NCI-H1417 treated with DMSO at 0.1 percent for 48 hours (cell line): ENCODE measurements around the gene PCDH10.
"Not testable (repeated sequence)": the region's sequence is repeated elsewhere in the genome, so short reads cannot be mapped to it uniquely, and the experiment has no call there.

Experiments
- DNase-seq: peaks from one replicate; lab custom pipeline; 2025; lab: John Stamatoyannopoulos, UW

PCDH10 gene

DNA sequence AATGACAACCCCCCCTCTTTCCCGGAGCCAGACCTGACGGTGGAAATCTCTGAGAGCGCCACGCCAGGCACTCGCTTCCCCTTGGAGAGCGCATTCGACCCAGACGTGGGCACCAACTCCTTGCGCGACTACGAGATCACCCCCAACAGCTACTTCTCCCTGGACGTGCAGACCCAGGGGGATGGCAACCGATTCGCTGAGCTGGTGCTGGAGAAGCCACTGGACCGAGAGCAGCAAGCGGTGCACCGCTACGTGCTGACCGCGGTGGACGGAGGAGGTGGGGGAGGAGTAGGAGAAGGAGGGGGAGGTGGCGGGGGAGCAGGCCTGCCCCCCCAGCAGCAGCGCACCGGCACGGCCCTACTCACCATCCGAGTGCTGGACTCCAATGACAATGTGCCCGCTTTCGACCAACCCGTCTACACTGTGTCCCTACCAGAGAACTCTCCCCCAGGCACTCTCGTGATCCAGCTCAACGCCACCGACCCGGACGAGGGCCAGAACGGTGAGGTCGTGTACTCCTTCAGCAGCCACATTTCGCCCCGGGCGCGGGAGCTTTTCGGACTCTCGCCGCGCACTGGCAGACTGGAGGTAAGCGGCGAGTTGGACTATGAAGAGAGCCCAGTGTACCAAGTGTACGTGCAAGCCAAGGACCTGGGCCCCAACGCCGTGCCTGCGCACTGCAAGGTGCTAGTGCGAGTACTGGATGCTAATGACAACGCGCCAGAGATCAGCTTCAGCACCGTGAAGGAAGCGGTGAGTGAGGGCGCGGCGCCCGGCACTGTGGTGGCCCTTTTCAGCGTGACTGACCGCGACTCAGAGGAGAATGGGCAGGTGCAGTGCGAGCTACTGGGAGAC is 1.6 kb downstream of the PCDH10 start:
- DNase-seq, result no peak

- no peak for DNase-seq
Observed at GRCh38 chr4:133151341-133151690, 2.2 kb downstream of the PCDH10 start.

GRCh38 chr4:133151691-133152329 is 2.7 kb downstream of the PCDH10 start:
- DNase-seq, result no peak

DNA sequence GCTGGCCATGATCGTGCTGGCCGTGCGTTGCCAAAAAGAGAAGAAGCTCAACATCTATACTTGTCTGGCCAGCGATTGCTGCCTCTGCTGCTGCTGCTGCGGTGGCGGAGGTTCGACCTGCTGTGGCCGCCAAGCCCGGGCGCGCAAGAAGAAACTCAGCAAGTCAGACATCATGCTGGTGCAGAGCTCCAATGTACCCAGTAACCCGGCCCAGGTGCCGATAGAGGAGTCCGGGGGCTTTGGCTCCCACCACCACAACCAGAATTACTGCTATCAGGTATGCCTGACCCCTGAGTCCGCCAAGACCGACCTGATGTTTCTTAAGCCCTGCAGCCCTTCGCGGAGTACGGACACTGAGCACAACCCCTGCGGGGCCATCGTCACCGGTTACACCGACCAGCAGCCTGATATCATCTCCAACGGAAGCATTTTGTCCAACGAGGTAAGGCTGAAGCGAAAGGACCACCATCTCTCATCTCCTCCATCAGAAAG is 3.3 kb downstream of the PCDH10 start:
- no peak for DNase-seq

DNA sequence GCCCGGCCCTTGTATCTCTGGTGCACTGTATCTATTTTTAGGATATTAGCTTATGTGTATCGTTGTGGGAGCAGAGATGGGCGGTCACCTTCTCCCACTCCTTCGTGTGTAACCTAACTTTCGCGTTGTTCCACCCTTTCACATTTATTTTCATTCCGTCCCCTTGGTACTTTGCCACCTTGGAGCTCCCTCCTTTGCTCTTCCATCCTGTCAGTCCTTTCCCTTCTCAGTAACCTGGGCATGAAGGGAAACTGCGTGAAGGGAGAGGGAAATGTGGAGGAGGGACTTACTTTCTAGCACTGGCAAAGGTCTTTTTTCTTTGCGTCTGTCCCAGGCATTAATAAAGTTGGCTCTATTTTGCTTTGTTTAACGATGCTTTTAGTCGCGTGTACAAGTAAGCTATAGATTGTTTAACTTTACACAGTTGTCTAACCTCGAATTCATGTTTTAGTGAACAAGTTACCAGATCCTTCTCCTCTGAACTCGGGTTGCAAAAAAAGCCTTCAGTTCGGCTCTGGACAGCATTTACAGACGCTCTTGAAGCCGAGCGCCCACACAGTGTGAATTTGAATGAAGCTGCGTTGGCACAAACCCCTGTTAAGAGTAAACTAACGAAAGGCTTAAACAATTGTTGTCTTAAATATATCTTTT is 3.9 kb downstream of the PCDH10 start:
- DNase-seq, result no peak

GRCh38 chr4:133154725-133155124 is 5.6 kb downstream of the PCDH10 start:
- no peak for DNase-seq

DNA sequence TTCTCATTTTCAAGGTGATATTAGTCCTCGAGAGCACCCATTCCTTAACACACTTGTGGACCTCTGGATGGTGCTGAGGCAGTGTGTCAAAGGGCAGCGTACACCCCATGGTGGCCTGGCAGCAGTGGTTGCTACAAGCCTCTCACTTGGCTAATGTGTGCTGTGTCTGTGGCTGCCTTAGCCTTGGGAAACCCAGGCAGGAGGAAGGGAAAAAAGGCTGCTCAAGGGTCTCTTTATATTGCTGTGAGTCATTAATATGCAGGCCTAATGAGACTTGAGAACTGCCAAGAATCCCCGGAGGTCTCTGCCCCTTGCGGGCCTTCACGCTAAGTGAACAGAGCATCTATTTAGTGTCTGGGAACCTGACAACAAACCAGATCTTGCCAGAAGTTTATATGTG is 7.0 kb downstream of the PCDH10 start:
- no peak for DNase-seq

GRCh38 chr4:133156556-133156955 is 7.5 kb downstream of the PCDH10 start:
- DNase-seq, result no peak

DNA sequence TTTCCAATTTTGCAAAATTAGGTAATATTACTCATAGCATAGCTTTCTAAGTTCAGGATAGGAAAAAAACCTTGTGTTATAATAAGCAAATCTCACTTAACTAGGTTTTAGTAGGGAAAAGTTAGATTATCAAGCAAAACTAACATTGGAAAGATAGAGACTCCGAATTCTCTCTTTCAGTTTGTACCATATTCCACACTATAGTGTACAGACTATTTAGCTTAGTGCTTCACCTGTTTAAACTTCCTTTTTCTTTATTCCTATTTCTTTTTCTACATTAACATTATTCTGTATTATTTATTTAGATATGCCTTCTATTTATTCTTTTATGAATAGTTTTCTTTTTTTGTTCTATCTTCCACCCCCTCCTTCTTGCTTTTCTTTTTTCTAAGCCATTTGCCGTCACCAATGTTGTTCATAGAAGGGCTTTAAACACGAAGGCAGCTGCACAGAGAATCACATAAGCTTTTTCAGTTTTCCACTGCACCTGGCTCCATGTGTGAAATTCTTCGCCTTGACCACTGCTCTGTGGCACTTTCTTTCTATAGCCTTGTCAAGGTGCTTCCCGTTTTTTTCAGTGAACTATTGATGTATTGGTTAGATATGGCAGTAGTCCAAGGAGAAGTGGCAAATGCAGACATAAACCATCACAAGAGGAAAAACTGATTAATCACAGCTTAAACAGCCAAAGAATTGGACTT is 8.5 kb downstream of the PCDH10 start:
- no peak for DNase-seq

DNA sequence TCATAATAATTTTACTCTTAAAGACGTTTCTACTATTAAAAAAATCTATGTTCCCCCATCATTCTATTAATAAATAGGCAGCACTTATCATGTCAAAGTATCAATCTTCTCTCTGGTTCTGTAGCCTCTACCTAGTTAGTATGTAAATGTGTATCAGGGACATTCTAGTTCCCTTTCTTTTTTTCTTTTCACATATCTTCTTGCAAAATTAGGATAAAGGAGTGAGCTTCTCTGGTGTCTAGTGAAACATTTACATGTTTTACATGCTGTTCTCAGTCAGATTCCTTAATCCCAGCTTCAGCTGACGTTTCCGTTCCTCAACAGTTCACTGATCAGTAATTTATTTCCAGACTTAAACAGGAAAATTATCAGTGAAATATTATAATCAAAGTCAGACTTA is 11.8 kb downstream of the PCDH10 start:
- DNase-seq, result no peak

GRCh38 chr4:133161570-133162295 is 12.6 kb downstream of the PCDH10 start:
- DNase-seq, result no peak

DNA sequence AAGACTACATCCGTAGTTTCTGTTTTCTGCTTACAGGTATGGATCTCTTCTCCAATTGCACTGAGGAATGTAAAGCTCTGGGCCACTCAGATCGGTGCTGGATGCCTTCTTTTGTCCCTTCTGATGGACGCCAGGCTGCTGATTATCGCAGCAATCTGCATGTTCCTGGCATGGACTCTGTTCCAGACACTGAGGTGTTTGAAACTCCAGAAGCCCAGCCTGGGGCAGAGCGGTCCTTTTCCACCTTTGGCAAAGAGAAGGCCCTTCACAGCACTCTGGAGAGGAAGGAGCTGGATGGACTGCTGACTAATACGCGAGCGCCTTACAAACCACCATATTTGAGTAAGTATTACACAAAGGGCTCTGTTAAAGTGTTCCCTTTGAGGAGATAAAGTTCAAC is 13.8 kb downstream of the PCDH10 start:
- DNase-seq, result no peak

- DNase-seq, result no peak
Observed at GRCh38 chr4:133178956-133179355, 29.9 kb downstream of the PCDH10 start.

- DNase-seq, result no peak
Observed at GRCh38 chr4:133186210-133186609, 37.1 kb downstream of the PCDH10 start.

GRCh38 chr4:133186845-133187244 is 37.8 kb downstream of the PCDH10 start:
- no peak for DNase-seq

DNA sequence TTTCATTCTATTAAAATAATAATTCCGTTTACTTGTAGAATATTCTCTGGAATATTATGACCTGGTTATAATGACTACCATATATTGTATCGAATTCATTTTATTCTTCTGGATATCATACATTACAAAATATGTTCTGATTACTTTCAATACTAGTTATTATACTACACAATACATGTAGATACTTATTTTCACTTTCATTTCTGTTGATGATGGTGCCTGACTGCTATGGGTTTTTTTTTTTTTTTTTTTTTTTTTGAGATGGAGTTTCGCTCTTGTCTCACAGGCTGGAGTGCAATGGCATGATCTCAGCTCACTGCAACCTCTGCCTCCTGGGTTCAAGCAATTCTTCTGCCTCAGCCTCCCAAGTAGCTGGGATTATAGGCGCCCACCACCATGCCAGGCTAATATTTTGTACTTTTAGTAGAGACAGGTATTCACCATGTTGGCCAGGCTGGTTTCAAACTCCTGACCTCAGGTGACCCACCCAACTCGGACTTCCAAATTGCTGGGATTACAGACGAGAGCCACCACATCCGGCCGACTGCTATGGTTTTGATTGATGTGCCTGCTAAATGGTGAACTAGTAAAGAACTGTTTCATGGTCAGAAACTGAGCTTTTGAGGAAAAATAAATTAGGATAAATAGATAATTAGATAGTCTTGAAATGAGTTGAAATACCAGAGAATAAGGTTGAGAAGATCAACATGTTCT is 39.5 kb downstream of the PCDH10 start:
- no peak for DNase-seq

DNA sequence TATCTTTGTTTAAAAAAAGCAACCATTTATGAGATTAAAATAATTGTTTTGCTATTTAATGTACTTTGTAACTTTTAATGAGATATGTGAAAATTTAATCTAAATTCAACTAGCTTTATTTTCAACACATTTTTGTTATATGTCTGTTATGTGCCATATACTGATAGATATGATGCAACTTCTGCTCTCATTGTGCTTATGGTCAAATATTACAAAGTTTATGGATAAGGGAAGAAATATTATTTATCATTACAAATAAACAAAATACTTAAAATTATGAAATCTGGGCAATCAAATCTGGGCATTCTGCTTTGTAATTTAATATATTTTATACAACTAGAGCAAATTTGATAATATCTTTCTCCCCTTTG is 40.0 kb downstream of the PCDH10 start:
- DNase-seq, result no peak

DNA sequence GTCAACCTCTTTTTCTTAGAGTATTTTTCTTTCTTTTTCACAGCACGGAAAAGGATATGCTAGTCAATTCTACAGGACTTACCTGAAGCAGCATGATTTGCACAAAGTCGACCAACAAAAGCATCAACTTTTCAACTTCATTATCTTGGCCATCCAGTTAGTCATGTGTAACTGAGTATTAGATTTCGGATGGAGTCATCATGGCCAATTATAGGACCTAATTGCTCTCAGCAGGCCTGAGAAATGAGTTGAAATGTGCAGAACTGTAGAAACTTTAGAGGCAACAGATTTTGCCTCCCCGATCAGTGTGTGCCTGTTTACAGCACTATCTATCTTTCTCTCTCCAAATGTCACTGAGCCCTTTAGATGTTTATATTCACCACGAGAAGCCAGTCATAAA is 41.0 kb downstream of the PCDH10 start:
- DNase-seq, result no peak

GRCh38 chr4:133208694-133209285 is 59.7 kb downstream of the PCDH10 start:
- no peak for DNase-seq

GRCh38 chr4:133233922-133234321 is 84.8 kb downstream of the PCDH10 start:
- no peak for DNase-seq

DNA sequence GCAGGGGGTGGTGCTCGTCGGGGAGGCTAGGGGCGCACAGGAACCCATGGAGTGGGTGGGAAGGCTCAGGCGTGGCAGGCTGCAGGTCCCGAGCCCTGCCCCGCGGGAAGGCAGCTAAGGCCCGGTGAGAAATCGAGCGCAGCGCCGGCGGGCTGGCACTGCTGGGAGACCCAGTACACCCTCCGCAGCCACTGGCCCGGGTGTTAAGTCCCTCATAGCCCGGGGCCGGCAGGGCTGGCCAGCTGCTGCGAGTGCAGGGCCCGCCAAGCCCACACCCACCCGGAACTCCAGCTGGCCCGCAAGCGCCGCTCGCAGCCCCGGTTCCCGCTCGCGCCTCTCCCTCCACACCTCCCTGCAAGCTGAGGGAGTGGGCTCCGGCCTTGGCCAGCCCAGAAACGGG is 91.4 kb downstream of the PCDH10 start:
- DNase-seq, result not testable (repeated sequence)
